Hepatocyte (in vitro differentiated cells): ENCODE measurements around the gene CSNK2A1. TPM values are rescaled to one million over a fixed set of nuclear protein-coding genes. Genes with fewer than 3 reads are reported as not detected.

Source experiments
- DNase-seq: peaks from one replicate; pipeline ENCODE4 v3.0.0-alpha.2; 2016; ENCODE audit warnings: low spot score
- H2AFZ ChIP-seq: fragments of 200-600 bp; sonication (generic); 2 replicates; pipeline ENCODE4 v1.6.0; 2016; ENCODE audit warnings: antibody characterized with exemption, mild to moderate bottlenecking
- H3K27ac ChIP-seq: fragments of 200-600 bp; sonication (generic); 2 replicates; pipeline ENCODE4 v1.5.1; 2016; ENCODE audit warnings: mild to moderate bottlenecking
- H3K27me3 ChIP-seq: fragments of 200-600 bp; sonication (generic); 2 replicates; pipeline ENCODE4 v1.6.1; 2016
- H3K36me3 ChIP-seq: fragments of 200-600 bp; sonication (generic); replicated peaks from 2 replicates; pipeline ENCODE4 v1.5.1; 2016; ENCODE audit warnings: low read depth; ENCODE audit not compliant: insufficient read depth
- H3K4me1 ChIP-seq: fragments of 200-600 bp; sonication (generic); 2 replicates; pipeline ENCODE4 v1.5.1; 2016; ENCODE audit warnings: mild to moderate bottlenecking, moderate library complexity; ENCODE audit not compliant: insufficient read depth
- H3K4me2 ChIP-seq: fragments of 200-600 bp; sonication (generic); 2 replicates; pipeline ENCODE4 v1.6.0; 2016
- H3K4me3 ChIP-seq: fragments of 200-600 bp; sonication (generic); 2 replicates; pipeline ENCODE4 v1.5.1; 2016; ENCODE audit warnings: mild to moderate bottlenecking
- H3K79me2 ChIP-seq: fragments of 200-600 bp; sonication (generic); 2 replicates; pipeline ENCODE4 v1.6.0; 2017; ENCODE audit warnings: mild to moderate bottlenecking
- H3K9me2 ChIP-seq: fragments of 200-600 bp; sonication (generic); replicated peaks from 2 replicates; pipeline ENCODE4 v1.6.0; 2017; ENCODE audit warnings: mild to moderate bottlenecking; ENCODE audit not compliant: insufficient read depth
- H3K9me3 ChIP-seq: fragments of 200-600 bp; sonication (generic); 2 replicates; pipeline ENCODE4 v1.5.1; 2016; ENCODE audit warnings: low read depth, mild to moderate bottlenecking
- H4K20me1 ChIP-seq: fragments of 200-600 bp; sonication (generic); 2 replicates; pipeline ENCODE4 v1.6.0; 2016; ENCODE audit warnings: mild to moderate bottlenecking; ENCODE audit not compliant: insufficient read depth, poor library complexity, severe bottlenecking
- EZH2 ChIP-seq: fragments of 200-600 bp; sonication (generic); IDR thresholded peaks from 2 replicates; pipeline ENCODE4 v1.6.1; 2016; ENCODE audit warnings: antibody characterized with exemption, mild to moderate bottlenecking, borderline replicate concordance
- EZH2phosphoT487 ChIP-seq: fragments of 200-600 bp; sonication (generic); IDR thresholded peaks from one replicate; pipeline ENCODE4 v1.6.1; 2018; ENCODE audit warnings: antibody characterized with exemption, mild to moderate bottlenecking, low read depth, moderate library complexity; ENCODE audit not compliant: unreplicated experiment, severe bottlenecking
- WGBS: methylation state at CpG from one replicate; pipeline ENCODE4 v1.1.6; 2016; ENCODE audit warnings: low lambda C conversion rate; ENCODE audit errors: missing lambda C conversion rate; 5-methylcytosine and 5-hydroxymethylcytosine counted together
- polyA plus RNA-seq: library from polyadenylated mRNA; unstranded; fragments of >200 nt; fragmentation: Nextera tagmentation; extraction: Ambion mirVana; gene quantifications from 2 replicates; pipeline ENCODE4 v1.2.1, GENCODE V29; 2016
- total RNA-seq: library from RNA; depleted of rRNA; stranded (reverse); fragments of >200 nt; gene quantifications from 2 replicates; pipeline ENCODE4 v1.2.3, GENCODE V29; 2014
- TF ChIP-seq, protein P1 (sequence below): fragments of 200-600 bp; sonication (generic); IDR thresholded peaks from 2 replicates; pipeline ENCODE4 v1.5.1; 2016; ENCODE audit warnings: antibody characterized with exemption, mild to moderate bottlenecking; ENCODE audit not compliant: poor library complexity

CSNK2A1 gene
- total and polyA plus RNA-seq, 2 experiments from 2014 or later = 65.6 to 173 TPM

DNA sequence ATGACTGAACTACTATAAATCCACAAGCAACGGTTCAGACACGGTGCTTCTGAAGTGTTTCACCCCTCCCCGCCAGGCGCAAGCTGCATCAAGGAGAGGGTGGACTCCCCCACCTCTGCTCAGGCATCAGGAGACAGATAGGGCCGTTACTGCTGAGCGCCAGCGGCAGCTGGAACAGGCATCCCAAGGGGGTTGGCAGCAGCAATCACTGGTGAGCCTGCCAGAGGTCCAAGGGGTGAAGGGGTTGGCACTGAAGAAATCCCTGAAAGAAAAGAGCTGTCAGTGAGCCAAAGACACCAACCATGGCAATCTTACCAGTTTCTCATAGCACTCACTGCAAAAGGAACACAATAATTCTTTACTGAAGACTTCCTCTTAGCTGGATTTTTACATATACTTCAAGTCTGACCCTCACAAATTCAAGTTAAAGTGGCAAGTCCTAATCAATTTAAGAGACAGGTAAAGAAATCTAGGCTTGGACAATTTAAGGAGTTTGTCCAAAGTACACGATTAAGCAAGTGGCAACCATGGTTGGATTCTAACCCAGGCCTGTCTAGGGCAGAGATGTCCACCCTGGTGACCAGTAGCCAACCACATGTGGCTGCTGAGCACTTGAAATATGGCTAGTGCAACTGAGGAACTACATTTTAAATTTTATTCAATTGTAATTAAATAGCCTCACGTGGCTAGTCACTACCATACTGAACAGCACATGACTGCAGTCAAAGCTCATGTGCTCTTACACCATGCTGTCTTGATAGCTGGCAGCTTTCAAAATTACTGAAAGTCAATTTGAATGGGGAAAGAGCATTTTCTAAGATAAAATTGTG is 59.6 kb downstream of the CSNK2A1 start:
- TF ChIP-seq EZH2phosphoT487 (no peak), EZH2 (no peak)
- TF ChIP-seq, protein P1, sequence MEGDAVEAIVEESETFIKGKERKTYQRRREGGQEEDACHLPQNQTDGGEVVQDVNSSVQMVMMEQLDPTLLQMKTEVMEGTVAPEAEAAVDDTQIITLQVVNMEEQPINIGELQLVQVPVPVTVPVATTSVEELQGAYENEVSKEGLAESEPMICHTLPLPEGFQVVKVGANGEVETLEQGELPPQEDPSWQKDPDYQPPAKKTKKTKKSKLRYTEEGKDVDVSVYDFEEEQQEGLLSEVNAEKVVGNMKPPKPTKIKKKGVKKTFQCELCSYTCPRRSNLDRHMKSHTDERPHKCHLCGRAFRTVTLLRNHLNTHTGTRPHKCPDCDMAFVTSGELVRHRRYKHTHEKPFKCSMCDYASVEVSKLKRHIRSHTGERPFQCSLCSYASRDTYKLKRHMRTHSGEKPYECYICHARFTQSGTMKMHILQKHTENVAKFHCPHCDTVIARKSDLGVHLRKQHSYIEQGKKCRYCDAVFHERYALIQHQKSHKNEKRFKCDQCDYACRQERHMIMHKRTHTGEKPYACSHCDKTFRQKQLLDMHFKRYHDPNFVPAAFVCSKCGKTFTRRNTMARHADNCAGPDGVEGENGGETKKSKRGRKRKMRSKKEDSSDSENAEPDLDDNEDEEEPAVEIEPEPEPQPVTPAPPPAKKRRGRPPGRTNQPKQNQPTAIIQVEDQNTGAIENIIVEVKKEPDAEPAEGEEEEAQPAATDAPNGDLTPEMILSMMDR = no peak
- Histone ChIP-seq H3K27ac (no peak overlapping the region), H3K36me3 (no peaks in the 10 kb centered on the region)

DNA sequence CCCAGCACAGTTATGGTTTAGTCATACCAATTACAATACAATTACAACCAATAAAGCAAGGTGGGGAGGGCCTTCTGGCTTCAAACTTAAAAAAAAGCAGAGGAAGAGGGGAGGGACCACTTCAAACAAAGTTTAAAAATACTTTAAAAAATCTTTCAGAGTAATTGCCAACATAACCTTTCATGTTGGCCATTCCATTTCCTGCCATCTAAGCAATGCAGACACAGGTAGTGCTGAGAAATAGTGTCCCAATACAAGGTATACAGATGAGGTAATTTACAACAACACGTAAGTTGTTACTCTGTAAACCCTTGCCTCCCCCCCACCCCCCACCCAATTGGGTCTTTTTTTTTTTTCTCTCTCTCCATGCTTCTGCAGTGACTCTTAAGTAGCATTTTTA is 62.4 kb downstream of the CSNK2A1 start:
- H3K9me2 ChIP-seq = no peaks in the 10 kb centered on the region
- no peaks in the 10 kb centered on the region for H3K9me3 ChIP-seq
- H3K36me3 ChIP-seq = no peaks in the 10 kb centered on the region
- no peak overlapping the region for H2AFZ ChIP-seq
- no peak for DNase-seq
- no peaks in the 10 kb centered on the region for H3K27me3 ChIP-seq
- TF ChIP-seq EZH2 = no peak
- TF ChIP-seq, protein P1 = no peak
- no peak for TF ChIP-seq EZH2phosphoT487
- H3K4me3 ChIP-seq = no peak overlapping the region
- H3K79me2 ChIP-seq = peaks cover 4% of the 10 kb centered on the region
- H4K20me1 ChIP-seq = no peaks in the 10 kb centered on the region
- 89% methylated on average over 1 of the region's 1 CpG for WGBS
- no peak overlapping the region for H3K27ac ChIP-seq
- no peak overlapping the region for H3K4me2 ChIP-seq
- no peaks in the 10 kb centered on the region for H3K4me1 ChIP-seq

More for the DNA sequence above, 59.6 kb downstream of the CSNK2A1 start:
- no peaks in the 10 kb centered on the region for H3K4me1 ChIP-seq
- H3K9me3 ChIP-seq = no peaks in the 10 kb centered on the region
- no peaks in the 10 kb centered on the region for H3K27me3 ChIP-seq
- H2AFZ ChIP-seq = no peak overlapping the region
- no peak for DNase-seq
- H3K9me2 ChIP-seq = no peaks in the 10 kb centered on the region
- no peak overlapping the region for H3K4me3 ChIP-seq
- H3K4me2 ChIP-seq = no peak overlapping the region
- no peaks in the 10 kb centered on the region for H4K20me1 ChIP-seq
- 93% methylated on average over 9 of the region's 9 CpGs for WGBS
- H3K79me2 ChIP-seq = peaks cover 4% of the 10 kb centered on the region

DNA sequence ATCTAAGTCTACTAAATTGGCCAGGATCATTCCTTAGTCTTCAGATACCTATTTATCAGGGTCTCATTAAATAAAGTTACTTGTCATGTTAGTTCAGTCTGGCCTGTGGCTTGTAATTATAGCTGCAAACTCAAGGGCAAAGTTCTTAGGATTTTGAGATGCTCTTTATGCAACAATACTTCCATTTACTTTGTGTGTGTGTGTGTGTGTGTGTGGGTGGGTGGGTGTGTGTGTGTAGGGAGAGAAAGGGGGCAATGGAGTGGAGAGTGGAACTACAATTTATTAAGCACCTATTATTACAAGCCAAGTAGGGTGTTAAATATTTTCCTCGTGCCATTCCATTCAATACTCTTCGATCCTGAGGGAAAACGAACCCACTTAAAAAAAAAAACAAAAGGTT is 63.5 kb downstream of the CSNK2A1 start:
- Histone ChIP-seq H3K27ac (no peak overlapping the region), H3K27me3 (no peaks in the 10 kb centered on the region), H3K4me1 (no peaks in the 10 kb centered on the region), H3K9me2 (no peaks in the 10 kb centered on the region), H3K4me2 (no peak overlapping the region), H3K9me3 (no peaks in the 10 kb centered on the region), H3K36me3 (no peaks in the 10 kb centered on the region), H3K79me2 (peaks cover 4% of the 10 kb centered on the region), H4K20me1 (no peaks in the 10 kb centered on the region), H2AFZ (no peak overlapping the region), H3K4me3 (no peak overlapping the region)
- WGBS = 90% methylated on average over 3 of the region's 3 CpGs
- no peak for TF ChIP-seq EZH2phosphoT487
- DNase-seq = no peak

DNA sequence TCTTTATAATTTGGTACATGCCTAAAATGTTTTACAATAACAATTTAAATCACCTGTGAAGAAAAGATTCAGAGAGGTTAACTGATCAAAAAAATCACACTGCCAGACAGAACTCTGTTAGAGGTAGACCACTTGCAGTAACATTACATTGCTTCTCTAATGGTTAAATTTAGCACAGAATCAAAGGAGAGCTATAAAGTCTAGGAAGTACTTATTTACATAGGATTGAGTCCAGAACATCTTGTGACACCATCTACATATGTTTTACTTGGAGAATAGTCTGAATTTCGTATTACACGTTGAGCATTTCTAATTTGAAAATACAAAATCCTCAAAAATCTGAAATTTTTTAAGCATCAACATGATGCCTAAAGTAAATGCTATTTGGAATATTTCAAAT is 64.1 kb downstream of the CSNK2A1 start:
- no peaks in the 10 kb centered on the region for H3K9me2 ChIP-seq
- no peaks in the 10 kb centered on the region for H3K4me1 ChIP-seq
- H3K27me3 ChIP-seq = no peaks in the 10 kb centered on the region
- WGBS = 98% methylated on average over 2 of the region's 2 CpGs
- peaks cover 4% of the 10 kb centered on the region for H3K79me2 ChIP-seq
- TF ChIP-seq EZH2 = no peak
- TF ChIP-seq EZH2phosphoT487 = no peak
- TF ChIP-seq, protein P1 = no peak
- H3K4me2 ChIP-seq = no peak overlapping the region
- H4K20me1 ChIP-seq = no peaks in the 10 kb centered on the region
- no peak overlapping the region for H3K27ac ChIP-seq
- H3K36me3 ChIP-seq = no peaks in the 10 kb centered on the region
- H3K4me3 ChIP-seq = no peak overlapping the region
- H2AFZ ChIP-seq = no peak overlapping the region
- no peak for DNase-seq
- H3K9me3 ChIP-seq = no peaks in the 10 kb centered on the region
